ENCODE measurements around the gene HECW1.
A peak's percentile ranks its signal among the peaks of the same experiment; 100 is the strongest.
"Not testable (repeated sequence)": the region's sequence is repeated elsewhere in the genome, so short reads cannot be mapped to it uniquely, and the experiment has no call there.

Gene HECW1

GRCh38 chr7:43557831-43558495 lies 445.5 kb downstream of the HECW1 start:
- DNase-seq = no peak

- no peak for DNase-seq
These were observed 446.9 kb downstream of the HECW1 start for GRCh38 chr7:43559171-43559945.

GRCh38 chr7:43559946-43560335 lies 447.5 kb downstream of the HECW1 start:
- DNase-seq = no peak

- no peak for DNase-seq
These were observed 448.4 kb downstream of the HECW1 start for GRCh38 chr7:43560742-43561330.

GRCh38 chr7:43562383-43562782 lies 449.9 kb downstream of the HECW1 start:
- no peak for DNase-seq

GRCh38 chr7:43565786-43566185 lies 453.3 kb downstream of the HECW1 start:
- no peak for DNase-seq

- no peak for DNase-seq
These were observed 456.1 kb downstream of the HECW1 start for GRCh38 chr7:43568529-43568928.

GRCh38 chr7:43569424-43569823 lies 457.0 kb downstream of the HECW1 start:
- DNase-seq = no peak

GRCh38 chr7:43570688-43571365 lies 458.4 kb downstream of the HECW1 start:
- no peak for DNase-seq

GRCh38 chr7:43572516-43573049 lies 460.1 kb downstream of the HECW1 start:
- peak; percentile 37 for DNase-seq

- not testable (repeated sequence) for DNase-seq
These were observed 461.4 kb downstream of the HECW1 start for GRCh38 chr7:43573832-43574231.

GRCh38 chr7:43575506-43575905 lies 463.1 kb downstream of the HECW1 start:
- no peak for DNase-seq

GRCh38 chr7:43576241-43576640 lies 463.8 kb downstream of the HECW1 start:
- no peak for DNase-seq

- no peak for DNase-seq
These were observed 465.1 kb downstream of the HECW1 start for GRCh38 chr7:43577485-43577951.

- DNase-seq = peak; percentile 94
These were observed 470.3 kb downstream of the HECW1 start, which contains the start of gene STK17A for GRCh38 chr7:43582503-43583423. STK17A (plus strand) TSS chr7:43583108; CDS start chr7:43583244, 136 bp downstream.

- peak; percentile 71 for DNase-seq
These were observed 471.2 kb downstream of the HECW1 start for GRCh38 chr7:43583424-43584194.

GRCh38 chr7:43584195-43584586 lies 471.7 kb downstream of the HECW1 start:
- DNase-seq = peak; percentile 24

GRCh38 chr7:43584733-43585132 lies 472.3 kb downstream of the HECW1 start:
- not testable (repeated sequence) for DNase-seq

GRCh38 chr7:43585562-43585961 lies 473.1 kb downstream of the HECW1 start:
- DNase-seq = no peak

- DNase-seq = no peak
These were observed 473.9 kb downstream of the HECW1 start for GRCh38 chr7:43586251-43586900.

Measured in right hindlimb (tissue), 1 donor.